GM23338 (cell line): ENCODE measurements around the gene AHR. TPM values are rescaled to one million over a fixed set of nuclear protein-coding genes. Genes with fewer than 3 reads are reported as not detected.

Experiments
- ATAC-seq: fragments of 200-7000 bp; cut with Tn5 transposase; 3 replicates; pipeline ENCODE4 v1.9.1; 2020
- DNase-seq: peaks from one replicate; pipeline ENCODE4 v3.0.0-alpha.2; 2015; ENCODE audit warnings: low spot score
- H2AFZ ChIP-seq: fragments of 200-600 bp; sonication (generic); 2 replicates; pipeline ENCODE4 v1.8.0; 2016; ENCODE audit warnings: antibody characterized with exemption, mild to moderate bottlenecking, moderate library complexity
- H3F3A ChIP-seq: fragments of 200-600 bp; sonication (generic); replicated peaks from 2 replicates; pipeline ENCODE4 v1.8.0; 2017; ENCODE audit warnings: antibody characterized with exemption, mixed run types, low read depth
- H3K27ac ChIP-seq: fragments of 200-600 bp; sonication (generic); 2 replicates; pipeline ENCODE4 v1.6.1; 2016; ENCODE audit warnings: low read depth
- H3K27me3 ChIP-seq: fragments of 200-600 bp; sonication (generic); 2 replicates; pipeline ENCODE4 v1.8.0; 2016; ENCODE audit warnings: mild to moderate bottlenecking, mixed run types, moderate library complexity; ENCODE audit not compliant: insufficient read depth
- H3K36me3 ChIP-seq: fragments of 200-600 bp; sonication (generic); 2 replicates; pipeline ENCODE4 v1.8.0; 2016; ENCODE audit warnings: mild to moderate bottlenecking; ENCODE audit not compliant: insufficient read depth
- H3K4me1 ChIP-seq: fragments of 200-600 bp; sonication (generic); 2 replicates; pipeline ENCODE4 v1.8.0; 2016; ENCODE audit warnings: mild to moderate bottlenecking, moderate library complexity; ENCODE audit not compliant: insufficient read depth
- H3K4me2 ChIP-seq: fragments of 200-600 bp; sonication (generic); 2 replicates; pipeline ENCODE4 v1.7.1; 2017; ENCODE audit warnings: mixed run types
- H3K4me3 ChIP-seq: fragments of 200-600 bp; sonication (generic); 2 replicates; pipeline ENCODE4 v1.6.1; 2016; ENCODE audit warnings: mixed run types
- H3K79me2 ChIP-seq: fragments of 200-600 bp; sonication (generic); replicated peaks from 2 replicates; pipeline ENCODE4 v1.8.0; 2017; ENCODE audit warnings: mild to moderate bottlenecking; ENCODE audit not compliant: insufficient read depth
- H3K9me2 ChIP-seq: fragments of 200-600 bp; sonication (generic); 2 replicates; pipeline ENCODE4 v1.8.0; 2017; ENCODE audit not compliant: insufficient read depth
- H4K20me1 ChIP-seq: fragments of 200-600 bp; sonication (generic); replicated peaks from 2 replicates; pipeline ENCODE4 v1.8.0; 2017; ENCODE audit warnings: mild to moderate bottlenecking; ENCODE audit not compliant: insufficient read depth
- H3K27ac Mint-ChIP-seq: 2 replicates; pipeline ENCODE4 v1.8.0; 2020; ENCODE audit warnings: inconsistent platforms, mild to moderate bottlenecking, moderate library complexity, mixed read lengths
- H3K27me3 Mint-ChIP-seq: 3 replicates; pipeline ENCODE4 v1.8.0; 2022; ENCODE audit warnings: low read depth, mild to moderate bottlenecking, moderate library complexity, mixed read lengths, inconsistent platforms; ENCODE audit not compliant: insufficient read depth, poor library complexity
- H3K36me3 Mint-ChIP-seq: 3 replicates; pipeline ENCODE4 v1.8.0; 2021; ENCODE audit warnings: low read depth, mild to moderate bottlenecking, inconsistent platforms, moderate library complexity, mixed read lengths
- H3K4me1 Mint-ChIP-seq: 3 replicates; pipeline ENCODE4 v1.8.0; 2020; ENCODE audit warnings: mild to moderate bottlenecking, inconsistent platforms, mixed read lengths
- H3K4me3 Mint-ChIP-seq: 3 replicates; pipeline ENCODE4 v1.8.0; 2021; ENCODE audit warnings: moderate library complexity, mild to moderate bottlenecking, inconsistent platforms, mixed read lengths
- H3K9me3 Mint-ChIP-seq: 3 replicates; pipeline ENCODE4 v1.8.0; 2020; ENCODE audit warnings: moderate library complexity, mild to moderate bottlenecking, inconsistent platforms, mixed read lengths
- CREB1 ChIP-seq: fragments of 250-450 bp; sonication (Bioruptor Pico); IDR thresholded peaks from 2 replicates; pipeline ENCODE4 v1.5.0; 2020; ENCODE audit warnings: low read depth, mild to moderate bottlenecking, moderate library complexity
- EZH2 ChIP-seq: fragments of 200-600 bp; sonication (generic); IDR thresholded peaks from one replicate; pipeline ENCODE4 v1.8.0; 2017; ENCODE audit warnings: antibody characterized with exemption, mild to moderate bottlenecking, low read depth; ENCODE audit not compliant: unreplicated experiment
- EZH2phosphoT487 ChIP-seq: fragments of 200-600 bp; sonication (generic); IDR thresholded peaks from one replicate; pipeline ENCODE4 v1.8.1; 2018; ENCODE audit warnings: antibody characterized with exemption; ENCODE audit not compliant: unreplicated experiment
- JUNB ChIP-seq: IDR thresholded peaks from one replicate; pipeline ENCODE4 v1.6.1; 2016; ENCODE audit warnings: antibody characterized with exemption; ENCODE audit not compliant: unreplicated experiment
- NANOG ChIP-seq: IDR thresholded peaks from 2 replicates; pipeline ENCODE4 v1.6.1; 2016; ENCODE audit warnings: antibody characterized with exemption, borderline replicate concordance
- POLR2AphosphoS5 ChIP-seq: IDR thresholded peaks from 2 replicates; pipeline ENCODE4 v1.6.1; 2016; ENCODE audit warnings: antibody characterized with exemption, low read depth
- STAT1 ChIP-seq: IDR thresholded peaks from one replicate; pipeline ENCODE4 v1.6.1; 2016; ENCODE audit warnings: antibody characterized with exemption; ENCODE audit not compliant: unreplicated experiment
- ZNF114 ChIP-seq: fragments of 250-450 bp; sonication (Bioruptor Pico); IDR thresholded peaks from 2 replicates; pipeline ENCODE4 v1.5.0; 2020; ENCODE audit warnings: mild to moderate bottlenecking, moderate library complexity
- polyA plus RNA-seq: library from polyadenylated mRNA; unstranded; fragments of >200 nt; fragmentation: Nextera tagmentation; extraction: Ambion mirVana; gene quantifications from 2 replicates; pipeline ENCODE4 v1.2.1, GENCODE V29; 2016
- total RNA-seq: library from RNA; depleted of rRNA; stranded (reverse); fragments of >200 nt; shearing (Covaris generic); gene quantifications from 2 replicates; pipeline ENCODE4 v1.2.3, GENCODE V29; 2014
- TF ChIP-seq, protein P1 (sequence below): IDR thresholded peaks from one replicate; pipeline ENCODE4 v1.6.1; 2018; ENCODE audit warnings: antibody characterized with exemption; ENCODE audit not compliant: unreplicated experiment
- TF ChIP-seq, protein P2 (sequence below), 2 experiments: fragments of 200-600 bp in 1 of 2; sonication (generic) in 1 of 2; conservative IDR thresholded peaks; 2 replicates each; pipeline versions ENCODE4 v1.5.1 to v1.6.1; 2016 to 2017; ENCODE audit warnings: antibody characterized with exemption in 2 of 2, low read depth in 2 of 2, mild to moderate bottlenecking in 2 of 2, moderate library complexity in 1 of 2
- TF ChIP-seq, protein P3 (sequence below): IDR thresholded peaks from 2 replicates; pipeline ENCODE4 v1.6.1; 2016; ENCODE audit warnings: antibody characterized with exemption
- TF ChIP-seq, protein P4 (sequence below): fragments of 250-450 bp; sonication (Bioruptor Pico); IDR thresholded peaks from 2 replicates; pipeline ENCODE4 v1.5.0; 2020; ENCODE audit warnings: mild to moderate bottlenecking, moderate library complexity

The AHR gene
- total and polyA plus RNA-seq, 2 experiments from 2014 or later = 3.4 to 14.9 TPM

DNA sequence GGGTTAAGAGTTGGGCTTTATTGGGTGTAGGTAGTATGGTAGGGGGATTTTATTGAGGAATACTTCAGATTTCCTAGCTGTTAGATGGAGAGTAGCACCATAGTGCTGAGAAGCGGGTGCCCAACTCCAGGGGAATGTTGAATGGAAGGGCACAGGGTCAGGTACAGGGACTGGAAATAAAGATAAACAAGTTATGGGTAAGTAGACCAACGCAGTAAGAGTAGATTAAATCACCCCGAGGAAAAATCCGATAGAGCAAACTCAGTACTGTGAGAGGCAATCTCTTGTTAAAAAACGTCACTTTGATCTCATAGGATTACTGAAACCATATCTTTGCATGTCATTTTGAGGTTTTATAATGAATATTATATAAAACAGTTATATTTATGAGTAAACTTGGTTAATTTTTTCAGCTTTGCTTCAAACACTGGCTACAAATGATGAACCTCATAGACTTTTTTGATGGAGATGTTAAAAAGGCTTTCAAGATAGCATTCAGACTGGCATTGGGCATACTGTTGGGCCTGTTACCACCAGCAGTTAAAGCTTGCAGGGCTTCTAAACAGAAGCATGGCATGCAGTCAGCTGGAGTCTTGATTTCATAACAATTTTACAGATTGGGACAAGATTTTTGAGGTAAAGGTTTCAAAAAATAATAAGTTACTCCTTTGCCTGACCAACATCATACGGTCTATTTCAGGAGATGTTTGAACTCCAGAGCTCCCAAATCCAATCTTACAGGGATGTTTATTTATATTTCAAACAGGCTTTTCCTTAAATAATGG lies 7.1 kb downstream of the AHR start (continued):
- TF ChIP-seq, protein P1, sequence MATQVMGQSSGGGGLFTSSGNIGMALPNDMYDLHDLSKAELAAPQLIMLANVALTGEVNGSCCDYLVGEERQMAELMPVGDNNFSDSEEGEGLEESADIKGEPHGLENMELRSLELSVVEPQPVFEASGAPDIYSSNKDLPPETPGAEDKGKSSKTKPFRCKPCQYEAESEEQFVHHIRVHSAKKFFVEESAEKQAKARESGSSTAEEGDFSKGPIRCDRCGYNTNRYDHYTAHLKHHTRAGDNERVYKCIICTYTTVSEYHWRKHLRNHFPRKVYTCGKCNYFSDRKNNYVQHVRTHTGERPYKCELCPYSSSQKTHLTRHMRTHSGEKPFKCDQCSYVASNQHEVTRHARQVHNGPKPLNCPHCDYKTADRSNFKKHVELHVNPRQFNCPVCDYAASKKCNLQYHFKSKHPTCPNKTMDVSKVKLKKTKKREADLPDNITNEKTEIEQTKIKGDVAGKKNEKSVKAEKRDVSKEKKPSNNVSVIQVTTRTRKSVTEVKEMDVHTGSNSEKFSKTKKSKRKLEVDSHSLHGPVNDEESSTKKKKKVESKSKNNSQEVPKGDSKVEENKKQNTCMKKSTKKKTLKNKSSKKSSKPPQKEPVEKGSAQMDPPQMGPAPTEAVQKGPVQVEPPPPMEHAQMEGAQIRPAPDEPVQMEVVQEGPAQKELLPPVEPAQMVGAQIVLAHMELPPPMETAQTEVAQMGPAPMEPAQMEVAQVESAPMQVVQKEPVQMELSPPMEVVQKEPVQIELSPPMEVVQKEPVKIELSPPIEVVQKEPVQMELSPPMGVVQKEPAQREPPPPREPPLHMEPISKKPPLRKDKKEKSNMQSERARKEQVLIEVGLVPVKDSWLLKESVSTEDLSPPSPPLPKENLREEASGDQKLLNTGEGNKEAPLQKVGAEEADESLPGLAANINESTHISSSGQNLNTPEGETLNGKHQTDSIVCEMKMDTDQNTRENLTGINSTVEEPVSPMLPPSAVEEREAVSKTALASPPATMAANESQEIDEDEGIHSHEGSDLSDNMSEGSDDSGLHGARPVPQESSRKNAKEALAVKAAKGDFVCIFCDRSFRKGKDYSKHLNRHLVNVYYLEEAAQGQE = no peak
- no peak for TF ChIP-seq POLR2AphosphoS5
- TF ChIP-seq ZNF114 (CRISPR knock-in tag) = no peak

DNA sequence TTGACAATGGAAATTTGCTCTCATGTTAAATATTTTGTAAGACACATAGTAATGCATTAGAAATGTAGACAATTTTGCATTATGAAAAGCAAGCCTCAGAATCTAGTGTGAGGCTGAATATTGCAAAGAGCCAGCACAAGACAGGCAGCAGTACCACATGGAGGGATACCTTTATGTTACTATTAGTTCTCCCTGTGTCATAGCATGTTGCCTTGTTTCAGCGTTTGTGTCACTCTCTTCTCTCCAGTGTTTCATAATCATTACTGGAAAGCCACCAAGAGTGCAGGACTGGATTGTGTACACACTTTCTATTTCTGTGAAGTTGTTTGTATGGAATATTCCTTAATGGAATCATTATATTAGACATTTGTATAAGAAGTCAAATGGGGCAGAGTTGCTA lies 8.5 kb downstream of the AHR start:
- no peak for ATAC-seq
- no peaks in the 10 kb centered on the region for H3F3A ChIP-seq
- H3K27ac Mint-ChIP-seq = no peak overlapping the region
- peaks cover 82% of the 10 kb centered on the region for H3K79me2 ChIP-seq
- no peaks in the 10 kb centered on the region for H3K9me3 Mint-ChIP-seq
- no peak overlapping the region for H3K4me3 ChIP-seq
- no peaks in the 10 kb centered on the region for H3K27me3 Mint-ChIP-seq
- H2AFZ ChIP-seq = no peak overlapping the region
- no peak overlapping the region for H3K4me3 Mint-ChIP-seq
- DNase-seq = no peak
- H3K27me3 ChIP-seq = no peaks in the 10 kb centered on the region
- no peaks in the 10 kb centered on the region for H3K36me3 Mint-ChIP-seq
- H4K20me1 ChIP-seq = no peaks in the 10 kb centered on the region
- no peaks in the 10 kb centered on the region for H3K9me2 ChIP-seq
- peaks cover 41% of the 10 kb centered on the region for H3K4me1 ChIP-seq
- no peaks in the 10 kb centered on the region for H3K36me3 ChIP-seq
- peaks cover 34% of the 10 kb centered on the region for H3K4me1 Mint-ChIP-seq
- no peak overlapping the region for H3K27ac ChIP-seq
- peak overlapping the region; percentile 17; the same call in 1 of the 2 replicates for H3K4me2 ChIP-seq
- TF ChIP-seq EZH2 = no peak
- TF ChIP-seq, protein P2, sequence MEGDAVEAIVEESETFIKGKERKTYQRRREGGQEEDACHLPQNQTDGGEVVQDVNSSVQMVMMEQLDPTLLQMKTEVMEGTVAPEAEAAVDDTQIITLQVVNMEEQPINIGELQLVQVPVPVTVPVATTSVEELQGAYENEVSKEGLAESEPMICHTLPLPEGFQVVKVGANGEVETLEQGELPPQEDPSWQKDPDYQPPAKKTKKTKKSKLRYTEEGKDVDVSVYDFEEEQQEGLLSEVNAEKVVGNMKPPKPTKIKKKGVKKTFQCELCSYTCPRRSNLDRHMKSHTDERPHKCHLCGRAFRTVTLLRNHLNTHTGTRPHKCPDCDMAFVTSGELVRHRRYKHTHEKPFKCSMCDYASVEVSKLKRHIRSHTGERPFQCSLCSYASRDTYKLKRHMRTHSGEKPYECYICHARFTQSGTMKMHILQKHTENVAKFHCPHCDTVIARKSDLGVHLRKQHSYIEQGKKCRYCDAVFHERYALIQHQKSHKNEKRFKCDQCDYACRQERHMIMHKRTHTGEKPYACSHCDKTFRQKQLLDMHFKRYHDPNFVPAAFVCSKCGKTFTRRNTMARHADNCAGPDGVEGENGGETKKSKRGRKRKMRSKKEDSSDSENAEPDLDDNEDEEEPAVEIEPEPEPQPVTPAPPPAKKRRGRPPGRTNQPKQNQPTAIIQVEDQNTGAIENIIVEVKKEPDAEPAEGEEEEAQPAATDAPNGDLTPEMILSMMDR (conservative IDR thresholded peaks at IDR 0.05; ENCODE audit: low read depth in 2 of 2) = no peak
- TF ChIP-seq, protein P3, sequence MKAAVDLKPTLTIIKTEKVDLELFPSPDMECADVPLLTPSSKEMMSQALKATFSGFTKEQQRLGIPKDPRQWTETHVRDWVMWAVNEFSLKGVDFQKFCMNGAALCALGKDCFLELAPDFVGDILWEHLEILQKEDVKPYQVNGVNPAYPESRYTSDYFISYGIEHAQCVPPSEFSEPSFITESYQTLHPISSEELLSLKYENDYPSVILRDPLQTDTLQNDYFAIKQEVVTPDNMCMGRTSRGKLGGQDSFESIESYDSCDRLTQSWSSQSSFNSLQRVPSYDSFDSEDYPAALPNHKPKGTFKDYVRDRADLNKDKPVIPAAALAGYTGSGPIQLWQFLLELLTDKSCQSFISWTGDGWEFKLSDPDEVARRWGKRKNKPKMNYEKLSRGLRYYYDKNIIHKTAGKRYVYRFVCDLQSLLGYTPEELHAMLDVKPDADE = no peak
- no peak for TF ChIP-seq STAT1
- no peak for TF ChIP-seq JUNB
- TF ChIP-seq ZNF114 (CRISPR knock-in tag) = no peak
- TF ChIP-seq CREB1 (CRISPR knock-in tag) = no peak
- TF ChIP-seq, protein P4, sequence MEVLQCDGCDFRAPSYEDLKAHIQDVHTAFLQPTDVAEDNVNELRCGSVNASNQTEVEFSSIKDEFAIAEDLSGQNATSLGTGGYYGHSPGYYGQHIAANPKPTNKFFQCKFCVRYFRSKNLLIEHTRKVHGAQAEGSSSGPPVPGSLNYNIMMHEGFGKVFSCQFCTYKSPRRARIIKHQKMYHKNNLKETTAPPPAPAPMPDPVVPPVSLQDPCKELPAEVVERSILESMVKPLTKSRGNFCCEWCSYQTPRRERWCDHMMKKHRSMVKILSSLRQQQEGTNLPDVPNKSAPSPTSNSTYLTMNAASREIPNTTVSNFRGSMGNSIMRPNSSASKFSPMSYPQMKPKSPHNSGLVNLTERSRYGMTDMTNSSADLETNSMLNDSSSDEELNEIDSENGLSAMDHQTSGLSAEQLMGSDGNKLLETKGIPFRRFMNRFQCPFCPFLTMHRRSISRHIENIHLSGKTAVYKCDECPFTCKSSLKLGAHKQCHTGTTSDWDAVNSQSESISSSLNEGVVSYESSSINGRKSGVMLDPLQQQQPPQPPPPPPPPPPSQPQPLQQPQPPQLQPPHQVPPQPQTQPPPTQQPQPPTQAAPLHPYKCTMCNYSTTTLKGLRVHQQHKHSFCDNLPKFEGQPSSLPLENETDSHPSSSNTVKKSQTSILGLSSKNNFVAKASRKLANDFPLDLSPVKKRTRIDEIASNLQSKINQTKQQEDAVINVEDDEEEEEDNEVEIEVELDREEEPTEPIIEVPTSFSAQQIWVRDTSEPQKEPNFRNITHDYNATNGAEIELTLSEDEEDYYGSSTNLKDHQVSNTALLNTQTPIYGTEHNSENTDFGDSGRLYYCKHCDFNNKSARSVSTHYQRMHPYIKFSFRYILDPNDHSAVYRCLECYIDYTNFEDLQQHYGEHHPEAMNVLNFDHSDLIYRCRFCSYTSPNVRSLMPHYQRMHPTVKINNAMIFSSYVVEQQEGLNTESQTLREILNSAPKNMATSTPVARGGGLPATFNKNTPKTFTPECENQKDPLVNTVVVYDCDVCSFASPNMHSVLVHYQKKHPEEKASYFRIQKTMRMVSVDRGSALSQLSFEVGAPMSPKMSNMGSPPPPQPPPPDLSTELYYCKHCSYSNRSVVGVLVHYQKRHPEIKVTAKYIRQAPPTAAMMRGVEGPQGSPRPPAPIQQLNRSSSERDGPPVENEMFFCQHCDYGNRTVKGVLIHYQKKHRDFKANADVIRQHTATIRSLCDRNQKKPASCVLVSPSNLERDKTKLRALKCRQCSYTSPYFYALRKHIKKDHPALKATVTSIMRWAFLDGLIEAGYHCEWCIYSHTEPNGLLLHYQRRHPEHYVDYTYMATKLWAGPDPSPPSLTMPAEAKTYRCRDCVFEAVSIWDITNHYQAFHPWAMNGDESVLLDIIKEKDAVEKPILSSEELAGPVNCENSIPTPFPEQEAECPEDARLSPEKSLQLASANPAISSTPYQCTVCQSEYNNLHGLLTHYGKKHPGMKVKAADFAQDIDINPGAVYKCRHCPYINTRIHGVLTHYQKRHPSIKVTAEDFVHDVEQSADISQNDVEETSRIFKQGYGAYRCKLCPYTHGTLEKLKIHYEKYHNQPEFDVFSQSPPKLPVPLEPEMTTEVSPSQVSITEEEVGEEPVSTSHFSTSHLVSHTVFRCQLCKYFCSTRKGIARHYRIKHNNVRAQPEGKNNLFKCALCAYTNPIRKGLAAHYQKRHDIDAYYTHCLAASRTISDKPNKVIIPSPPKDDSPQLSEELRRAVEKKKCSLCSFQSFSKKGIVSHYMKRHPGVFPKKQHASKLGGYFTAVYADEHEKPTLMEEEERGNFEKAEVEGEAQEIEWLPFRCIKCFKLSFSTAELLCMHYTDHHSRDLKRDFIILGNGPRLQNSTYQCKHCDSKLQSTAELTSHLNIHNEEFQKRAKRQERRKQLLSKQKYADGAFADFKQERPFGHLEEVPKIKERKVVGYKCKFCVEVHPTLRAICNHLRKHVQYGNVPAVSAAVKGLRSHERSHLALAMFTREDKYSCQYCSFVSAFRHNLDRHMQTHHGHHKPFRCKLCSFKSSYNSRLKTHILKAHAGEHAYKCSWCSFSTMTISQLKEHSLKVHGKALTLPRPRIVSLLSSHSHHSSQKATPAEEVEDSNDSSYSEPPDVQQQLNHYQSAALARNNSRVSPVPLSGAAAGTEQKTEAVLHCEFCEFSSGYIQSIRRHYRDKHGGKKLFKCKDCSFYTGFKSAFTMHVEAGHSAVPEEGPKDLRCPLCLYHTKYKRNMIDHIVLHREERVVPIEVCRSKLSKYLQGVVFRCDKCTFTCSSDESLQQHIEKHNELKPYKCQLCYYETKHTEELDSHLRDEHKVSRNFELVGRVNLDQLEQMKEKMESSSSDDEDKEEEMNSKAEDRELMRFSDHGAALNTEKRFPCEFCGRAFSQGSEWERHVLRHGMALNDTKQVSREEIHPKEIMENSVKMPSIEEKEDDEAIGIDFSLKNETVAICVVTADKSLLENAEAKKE = no peak
- no peak for TF ChIP-seq NANOG
- no peak for TF ChIP-seq POLR2AphosphoS5
- TF ChIP-seq EZH2phosphoT487 = no peak
